ENCODE measurements around the gene BRMS1L.

BRMS1L gene

DNA sequence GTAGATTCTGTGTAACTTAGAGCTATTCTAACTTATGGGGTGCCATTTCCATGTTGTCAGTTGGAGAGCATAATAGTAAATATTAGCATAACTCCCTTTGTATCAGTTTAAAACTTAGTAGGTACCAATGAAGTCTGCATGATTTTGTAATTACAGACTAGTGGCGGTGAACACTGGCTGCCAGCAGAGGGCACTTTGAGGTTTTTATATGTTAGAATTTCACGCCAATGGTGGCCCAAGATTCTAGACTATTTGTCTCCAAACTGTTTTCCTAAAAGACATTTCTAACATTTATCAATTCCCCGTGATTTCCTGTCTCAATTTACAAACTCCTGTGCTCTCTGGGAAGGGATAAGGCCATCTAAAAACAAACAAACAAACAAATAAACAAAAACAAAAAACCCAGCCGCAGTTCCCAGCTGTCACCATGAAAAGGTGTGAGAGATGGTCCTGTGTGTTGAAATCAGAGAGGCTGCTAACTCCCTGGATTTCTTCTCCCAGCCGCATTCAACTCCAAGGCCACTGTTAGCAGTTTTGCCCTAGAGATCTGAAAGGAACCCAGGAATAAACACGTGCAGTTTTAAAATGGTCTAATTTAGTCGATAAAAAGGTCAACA, 57.6 kb downstream of the BRMS1L start (continued):
- TF ChIP-seq TOX (CRISPR knock-in tag; IDR thresholded peaks at IDR 0.05; ENCODE audit: borderline replicate concordance) (no peak), ZFP3 (CRISPR knock-in tag; IDR thresholded peaks at IDR 0.05) (no peak), RARB (CRISPR knock-in tag; IDR thresholded peaks at IDR 0.05) (no peak), ARNTL (CRISPR knock-in tag; IDR thresholded peaks at IDR 0.05; ENCODE audit: borderline replicate concordance, low read depth) (no peak), SNAI2 (CRISPR knock-in tag; IDR thresholded peaks at IDR 0.05) (no peak), ESRRG (CRISPR knock-in tag; IDR thresholded peaks at IDR 0.05) (no peak), BACH2 (CRISPR knock-in tag; IDR thresholded peaks at IDR 0.05; ENCODE audit: borderline replicate concordance) (no peak), GLIS3 (CRISPR knock-in tag; IDR thresholded peaks at IDR 0.05) (no peak)
- TF ChIP-seq, protein P1, sequence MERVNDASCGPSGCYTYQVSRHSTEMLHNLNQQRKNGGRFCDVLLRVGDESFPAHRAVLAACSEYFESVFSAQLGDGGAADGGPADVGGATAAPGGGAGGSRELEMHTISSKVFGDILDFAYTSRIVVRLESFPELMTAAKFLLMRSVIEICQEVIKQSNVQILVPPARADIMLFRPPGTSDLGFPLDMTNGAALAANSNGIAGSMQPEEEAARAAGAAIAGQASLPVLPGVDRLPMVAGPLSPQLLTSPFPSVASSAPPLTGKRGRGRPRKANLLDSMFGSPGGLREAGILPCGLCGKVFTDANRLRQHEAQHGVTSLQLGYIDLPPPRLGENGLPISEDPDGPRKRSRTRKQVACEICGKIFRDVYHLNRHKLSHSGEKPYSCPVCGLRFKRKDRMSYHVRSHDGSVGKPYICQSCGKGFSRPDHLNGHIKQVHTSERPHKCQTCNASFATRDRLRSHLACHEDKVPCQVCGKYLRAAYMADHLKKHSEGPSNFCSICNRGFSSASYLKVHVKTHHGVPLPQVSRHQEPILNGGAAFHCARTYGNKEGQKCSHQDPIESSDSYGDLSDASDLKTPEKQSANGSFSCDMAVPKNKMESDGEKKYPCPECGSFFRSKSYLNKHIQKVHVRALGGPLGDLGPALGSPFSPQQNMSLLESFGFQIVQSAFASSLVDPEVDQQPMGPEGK (CRISPR knock-in tag; IDR thresholded peaks at IDR 0.05; ENCODE audit: borderline replicate concordance) = no peak

GRCh38 chr14:35890308-35890707, 64.2 kb downstream of the BRMS1L start:
- TF ChIP-seq, protein P2, sequence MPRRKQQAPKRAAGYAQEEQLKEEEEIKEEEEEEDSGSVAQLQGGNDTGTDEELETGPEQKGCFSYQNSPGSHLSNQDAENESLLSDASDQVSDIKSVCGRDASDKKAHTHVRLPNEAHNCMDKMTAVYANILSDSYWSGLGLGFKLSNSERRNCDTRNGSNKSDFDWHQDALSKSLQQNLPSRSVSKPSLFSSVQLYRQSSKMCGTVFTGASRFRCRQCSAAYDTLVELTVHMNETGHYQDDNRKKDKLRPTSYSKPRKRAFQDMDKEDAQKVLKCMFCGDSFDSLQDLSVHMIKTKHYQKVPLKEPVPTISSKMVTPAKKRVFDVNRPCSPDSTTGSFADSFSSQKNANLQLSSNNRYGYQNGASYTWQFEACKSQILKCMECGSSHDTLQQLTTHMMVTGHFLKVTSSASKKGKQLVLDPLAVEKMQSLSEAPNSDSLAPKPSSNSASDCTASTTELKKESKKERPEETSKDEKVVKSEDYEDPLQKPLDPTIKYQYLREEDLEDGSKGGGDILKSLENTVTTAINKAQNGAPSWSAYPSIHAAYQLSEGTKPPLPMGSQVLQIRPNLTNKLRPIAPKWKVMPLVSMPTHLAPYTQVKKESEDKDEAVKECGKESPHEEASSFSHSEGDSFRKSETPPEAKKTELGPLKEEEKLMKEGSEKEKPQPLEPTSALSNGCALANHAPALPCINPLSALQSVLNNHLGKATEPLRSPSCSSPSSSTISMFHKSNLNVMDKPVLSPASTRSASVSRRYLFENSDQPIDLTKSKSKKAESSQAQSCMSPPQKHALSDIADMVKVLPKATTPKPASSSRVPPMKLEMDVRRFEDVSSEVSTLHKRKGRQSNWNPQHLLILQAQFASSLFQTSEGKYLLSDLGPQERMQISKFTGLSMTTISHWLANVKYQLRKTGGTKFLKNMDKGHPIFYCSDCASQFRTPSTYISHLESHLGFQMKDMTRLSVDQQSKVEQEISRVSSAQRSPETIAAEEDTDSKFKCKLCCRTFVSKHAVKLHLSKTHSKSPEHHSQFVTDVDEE (CRISPR knock-in tag; IDR thresholded peaks at IDR 0.05) = no peak
- TF ChIP-seq OSR1 (CRISPR knock-in tag; IDR thresholded peaks at IDR 0.05) (no peak), ZNF70 (CRISPR knock-in tag; IDR thresholded peaks at IDR 0.05) (no peak), ZC3H10 (CRISPR knock-in tag; IDR thresholded peaks at IDR 0.05) (no peak), ZFP3 (CRISPR knock-in tag; IDR thresholded peaks at IDR 0.05) (no peak), CSRNP3 (CRISPR knock-in tag; IDR thresholded peaks at IDR 0.05) (no peak), CSDC2 (CRISPR knock-in tag; IDR thresholded peaks at IDR 0.05) (no peak), BACH2 (CRISPR knock-in tag; IDR thresholded peaks at IDR 0.05; ENCODE audit: borderline replicate concordance) (no peak), ESRRG (CRISPR knock-in tag; IDR thresholded peaks at IDR 0.05) (no peak)
- TF ChIP-seq, protein P1 (CRISPR knock-in tag; IDR thresholded peaks at IDR 0.05; ENCODE audit: borderline replicate concordance) = no peak
- TF ChIP-seq, protein P3, sequence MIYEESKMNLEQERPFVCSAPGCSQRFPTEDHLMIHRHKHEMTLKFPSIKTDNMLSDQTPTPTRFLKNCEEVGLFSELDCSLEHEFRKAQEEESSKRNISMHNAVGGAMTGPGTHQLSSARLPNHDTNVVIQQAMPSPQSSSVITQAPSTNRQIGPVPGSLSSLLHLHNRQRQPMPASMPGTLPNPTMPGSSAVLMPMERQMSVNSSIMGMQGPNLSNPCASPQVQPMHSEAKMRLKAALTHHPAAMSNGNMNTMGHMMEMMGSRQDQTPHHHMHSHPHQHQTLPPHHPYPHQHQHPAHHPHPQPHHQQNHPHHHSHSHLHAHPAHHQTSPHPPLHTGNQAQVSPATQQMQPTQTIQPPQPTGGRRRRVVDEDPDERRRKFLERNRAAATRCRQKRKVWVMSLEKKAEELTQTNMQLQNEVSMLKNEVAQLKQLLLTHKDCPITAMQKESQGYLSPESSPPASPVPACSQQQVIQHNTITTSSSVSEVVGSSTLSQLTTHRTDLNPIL (CRISPR knock-in tag; IDR thresholded peaks at IDR 0.05; ENCODE audit: low read depth) = no peak
- no peak for ATAC-seq

DNA sequence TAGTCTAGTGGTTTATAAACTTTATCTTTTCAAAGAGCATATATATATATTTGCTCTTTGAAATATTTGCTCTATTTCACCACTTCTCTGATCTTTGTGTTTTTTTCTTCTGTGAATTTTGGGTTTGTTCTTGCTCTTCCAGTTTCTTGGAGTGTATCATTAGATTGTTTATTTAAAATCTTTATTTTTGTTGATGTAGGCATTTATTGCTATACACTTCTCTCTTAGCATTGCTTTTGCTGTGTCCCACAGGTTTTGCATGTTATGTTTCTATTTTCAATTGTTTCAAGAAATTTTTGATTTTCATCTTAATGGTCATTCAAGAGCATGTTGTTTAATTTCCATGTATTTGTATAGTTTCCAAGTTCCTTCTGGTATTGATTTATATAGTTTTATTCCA, 69.1 kb downstream of the BRMS1L start:
- no peak for TF ChIP-seq BACH2 (CRISPR knock-in tag; IDR thresholded peaks at IDR 0.05; ENCODE audit: borderline replicate concordance)
- TF ChIP-seq SNAI2 (CRISPR knock-in tag; IDR thresholded peaks at IDR 0.05) = no peak
- TF ChIP-seq ISL1 (CRISPR knock-in tag; IDR thresholded peaks at IDR 0.05) = no peak
- TF ChIP-seq OSR1 (CRISPR knock-in tag; IDR thresholded peaks at IDR 0.05) = no peak
- TF ChIP-seq CSDC2 (CRISPR knock-in tag; IDR thresholded peaks at IDR 0.05) = no peak
- TF ChIP-seq, protein P2 (CRISPR knock-in tag; IDR thresholded peaks at IDR 0.05) = no peak
- TF ChIP-seq TCF4 (CRISPR knock-in tag; IDR thresholded peaks at IDR 0.05; ENCODE audit: borderline replicate concordance) = no peak
- TF ChIP-seq ZC3H10 (CRISPR knock-in tag; IDR thresholded peaks at IDR 0.05) = no peak
- TF ChIP-seq ESRRG (CRISPR knock-in tag; IDR thresholded peaks at IDR 0.05) = no peak
- no peak for TF ChIP-seq ARNTL (CRISPR knock-in tag; IDR thresholded peaks at IDR 0.05; ENCODE audit: borderline replicate concordance, low read depth)
- TF ChIP-seq TOX (CRISPR knock-in tag; IDR thresholded peaks at IDR 0.05; ENCODE audit: borderline replicate concordance) = no peak
- no peak for TF ChIP-seq ZFP30 (CRISPR knock-in tag; IDR thresholded peaks at IDR 0.05)
- TF ChIP-seq CSRNP3 (CRISPR knock-in tag; IDR thresholded peaks at IDR 0.05) = no peak
- no peak for TF ChIP-seq RARB (CRISPR knock-in tag; IDR thresholded peaks at IDR 0.05)
- ATAC-seq = no peak

Data from SK-N-SH treated with all-trans-retinoic acid at 6 μM for 48 hours (cell line).